Neural progenitor cell (in vitro differentiated cells): ENCODE data around the gene GAB2. TPM values are rescaled to one million over a fixed set of nuclear protein-coding genes. Genes with fewer than 3 reads are reported as not detected.

Experiments used
- DNase-seq: peaks from one replicate; pipeline ENCODE4 v3.0.0-alpha.2; 2016; ENCODE audit warnings: low spot score
- H2AFZ ChIP-seq: fragments of 200-600 bp; sonication (generic); replicated peaks from 2 replicates; pipeline ENCODE4 v1.6.1; 2016; ENCODE audit warnings: antibody characterized with exemption
- H3F3A ChIP-seq: fragments of 200-600 bp; sonication (generic); 2 replicates; pipeline ENCODE4 v1.6.1; 2016; ENCODE audit warnings: antibody characterized with exemption, low read depth
- H3K27ac ChIP-seq: fragments of 200-600 bp; sonication (generic); 2 replicates; pipeline ENCODE4 v1.5.1; 2016; ENCODE audit warnings: mild to moderate bottlenecking
- H3K27me3 ChIP-seq: fragments of 200-600 bp; sonication (generic); 2 replicates; pipeline ENCODE4 v1.6.1; 2016; ENCODE audit warnings: mild to moderate bottlenecking, moderate library complexity
- H3K36me3 ChIP-seq: fragments of 200-600 bp; sonication (generic); 2 replicates; pipeline ENCODE4 v1.5.1; 2016
- H3K4me1 ChIP-seq: fragments of 200-600 bp; sonication (generic); 2 replicates; pipeline ENCODE4 v1.6.1; 2016; ENCODE audit warnings: mixed run types
- H3K4me2 ChIP-seq: fragments of 200-600 bp; sonication (generic); 2 replicates; pipeline ENCODE4 v1.6.1; 2016
- H3K4me3 ChIP-seq: fragments of 200-600 bp; sonication (generic); 2 replicates; pipeline ENCODE4 v1.5.1; 2016
- H3K79me2 ChIP-seq: fragments of 200-600 bp; sonication (generic); 2 replicates; pipeline ENCODE4 v1.6.1; 2016; ENCODE audit warnings: low read depth
- H3K9ac ChIP-seq: fragments of 200-600 bp; sonication (generic); 2 replicates; pipeline ENCODE4 v1.6.1; 2016
- H3K9me3 ChIP-seq: fragments of 200-600 bp; sonication (generic); 2 replicates; pipeline ENCODE4 v1.5.1; 2016; ENCODE audit warnings: low read depth
- H4K20me1 ChIP-seq: fragments of 200-600 bp; sonication (generic); 2 replicates; pipeline ENCODE4 v1.6.1; 2016; ENCODE audit warnings: low read depth
- H3K27ac Mint-ChIP-seq: 3 replicates; pipeline ENCODE4 v1.8.0; 2021; ENCODE audit warnings: mixed read lengths
- H3K27me3 Mint-ChIP-seq: 2 replicates; pipeline ENCODE4 v1.8.0; 2022; ENCODE audit warnings: low read depth, mild to moderate bottlenecking, inconsistent platforms, moderate library complexity, mixed read lengths; ENCODE audit not compliant: insufficient read depth
- H3K36me3 Mint-ChIP-seq: 3 replicates; pipeline ENCODE4 v1.8.0; 2021; ENCODE audit warnings: mixed read lengths
- H3K4me1 Mint-ChIP-seq: 3 replicates; pipeline ENCODE4 v1.8.0; 2021; ENCODE audit warnings: mixed read lengths
- H3K4me3 Mint-ChIP-seq: 3 replicates; pipeline ENCODE4 v1.8.0; 2021; ENCODE audit warnings: mild to moderate bottlenecking, moderate library complexity, mixed read lengths
- H3K9me3 Mint-ChIP-seq: 3 replicates; pipeline ENCODE4 v1.8.0; 2020; ENCODE audit warnings: mixed read lengths
- EZH2 ChIP-seq: fragments of 200-600 bp; sonication (generic); IDR thresholded peaks from 2 replicates; pipeline ENCODE4 v1.6.1; 2017; ENCODE audit warnings: antibody characterized with exemption, mild to moderate bottlenecking, moderate library complexity
- EZH2phosphoT487 ChIP-seq: fragments of 200-600 bp; sonication (generic); IDR thresholded peaks from 2 replicates; pipeline ENCODE4 v1.6.1; 2017; ENCODE audit warnings: antibody characterized with exemption
- total RNA-seq: library from RNA; depleted of rRNA; stranded (reverse); fragments of >200 nt; gene quantifications from 2 replicates; pipeline ENCODE4 v1.2.3, GENCODE V29; 2015; ENCODE audit warnings: low replicate concordance
- TF ChIP-seq, protein P1 (sequence below): fragments of 200-600 bp; sonication (generic); IDR thresholded peaks from 2 replicates; pipeline ENCODE4 v1.5.1; 2017; ENCODE audit warnings: antibody characterized with exemption, mild to moderate bottlenecking

The GAB2 gene
- total RNA-seq, 1 donor from 2014 or later: 11.1 TPM

DNA sequence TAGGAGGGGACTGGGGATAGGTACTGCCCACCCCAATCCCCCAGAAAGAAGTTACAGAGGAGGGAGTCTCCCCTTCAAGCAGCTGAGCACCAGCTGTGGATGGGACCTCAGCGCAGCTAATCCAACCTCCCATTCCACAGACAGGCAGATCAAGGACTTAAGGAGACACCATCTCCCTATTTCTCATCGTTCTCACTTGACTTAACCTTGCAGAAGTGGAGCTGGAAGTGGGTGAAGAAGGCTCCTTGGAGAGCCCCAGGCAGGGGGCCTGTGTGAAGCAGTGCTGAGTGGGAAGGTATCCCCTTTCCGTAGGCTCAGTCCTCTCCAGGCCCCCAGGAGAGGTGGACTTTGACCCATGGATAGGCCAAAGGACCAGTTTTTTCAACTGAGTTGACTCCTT lies 201.6 kb downstream of the GAB2 start:
- Histone ChIP-seq H2AFZ (no peak overlapping the region), H3K4me3 (no peak overlapping the region), H3K79me2 (no peaks in the 10 kb centered on the region), H3K36me3 (no peaks in the 10 kb centered on the region), H3K27ac (no peak overlapping the region), H3K9me3 (no peaks in the 10 kb centered on the region), H3K9ac (no peak overlapping the region), H3K4me1 (no peaks in the 10 kb centered on the region), H3F3A (no peaks in the 10 kb centered on the region), H3K27me3 (no peaks in the 10 kb centered on the region), H4K20me1 (no peaks in the 10 kb centered on the region), H3K4me2 (no peak overlapping the region)
- no peak for TF ChIP-seq EZH2phosphoT487
- TF ChIP-seq, protein P1, sequence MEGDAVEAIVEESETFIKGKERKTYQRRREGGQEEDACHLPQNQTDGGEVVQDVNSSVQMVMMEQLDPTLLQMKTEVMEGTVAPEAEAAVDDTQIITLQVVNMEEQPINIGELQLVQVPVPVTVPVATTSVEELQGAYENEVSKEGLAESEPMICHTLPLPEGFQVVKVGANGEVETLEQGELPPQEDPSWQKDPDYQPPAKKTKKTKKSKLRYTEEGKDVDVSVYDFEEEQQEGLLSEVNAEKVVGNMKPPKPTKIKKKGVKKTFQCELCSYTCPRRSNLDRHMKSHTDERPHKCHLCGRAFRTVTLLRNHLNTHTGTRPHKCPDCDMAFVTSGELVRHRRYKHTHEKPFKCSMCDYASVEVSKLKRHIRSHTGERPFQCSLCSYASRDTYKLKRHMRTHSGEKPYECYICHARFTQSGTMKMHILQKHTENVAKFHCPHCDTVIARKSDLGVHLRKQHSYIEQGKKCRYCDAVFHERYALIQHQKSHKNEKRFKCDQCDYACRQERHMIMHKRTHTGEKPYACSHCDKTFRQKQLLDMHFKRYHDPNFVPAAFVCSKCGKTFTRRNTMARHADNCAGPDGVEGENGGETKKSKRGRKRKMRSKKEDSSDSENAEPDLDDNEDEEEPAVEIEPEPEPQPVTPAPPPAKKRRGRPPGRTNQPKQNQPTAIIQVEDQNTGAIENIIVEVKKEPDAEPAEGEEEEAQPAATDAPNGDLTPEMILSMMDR: no peak
- TF ChIP-seq EZH2: no peak
- H3K4me1 Mint-ChIP-seq: no peaks in the 10 kb centered on the region
- DNase-seq: no peak
- peaks cover 2% of the 10 kb centered on the region for H3K9me3 Mint-ChIP-seq
- no peak overlapping the region for H3K4me3 Mint-ChIP-seq
- peaks cover 10% of the 10 kb centered on the region for H3K27me3 Mint-ChIP-seq
- no peak overlapping the region for H3K27ac Mint-ChIP-seq
- H3K36me3 Mint-ChIP-seq: peaks cover 39% of the 10 kb centered on the region

DNA sequence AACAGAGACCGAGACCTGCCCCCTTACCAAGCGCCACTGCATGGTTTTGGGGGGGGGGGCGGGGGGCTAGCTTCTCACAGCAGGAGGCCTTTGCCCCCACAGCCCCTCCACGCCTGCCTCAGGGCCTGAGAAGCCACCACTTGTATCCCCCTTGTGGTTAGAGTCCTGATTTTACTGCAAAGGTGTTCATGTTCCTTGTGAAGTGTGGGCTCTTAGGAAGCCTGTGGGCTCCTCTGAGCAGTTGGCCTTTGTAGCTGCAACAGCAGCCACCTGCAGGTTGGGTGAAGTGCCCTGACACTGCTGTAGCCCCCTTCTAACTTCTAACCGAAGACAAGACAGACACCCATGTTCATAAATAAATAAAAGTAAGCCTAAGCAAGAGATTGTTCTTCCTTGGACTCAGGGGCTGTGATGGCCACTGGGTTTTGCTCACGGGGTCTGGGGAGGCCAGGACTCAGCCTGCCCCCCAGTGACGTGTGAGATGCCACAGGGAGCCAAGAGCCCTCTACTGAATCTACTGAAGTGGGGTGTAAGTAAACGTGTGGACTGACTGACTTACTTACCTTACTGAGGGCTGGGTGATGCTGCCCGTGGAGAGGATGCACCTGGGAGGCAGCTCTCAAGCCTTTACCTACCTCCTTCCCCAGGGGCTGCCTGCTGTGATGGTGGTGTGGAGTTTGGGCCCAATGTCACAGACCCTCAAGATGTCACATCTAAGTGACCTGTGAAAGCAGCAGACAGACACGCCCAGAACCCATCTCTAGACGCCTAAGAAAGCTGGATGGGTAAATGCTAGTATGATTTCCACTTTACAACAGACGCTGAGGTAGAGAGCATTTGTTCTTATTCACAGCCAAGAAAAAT lies 203.1 kb downstream of the GAB2 start:
- Histone ChIP-seq H3K36me3 (no peaks in the 10 kb centered on the region), H4K20me1 (no peaks in the 10 kb centered on the region), H3F3A (no peaks in the 10 kb centered on the region), H3K9ac (no peak overlapping the region), H3K27me3 (no peaks in the 10 kb centered on the region), H3K9me3 (no peaks in the 10 kb centered on the region), H3K4me3 (no peak overlapping the region), H3K27ac (no peak overlapping the region), H2AFZ (no peak overlapping the region), H3K4me2 (no peak overlapping the region), H3K4me1 (no peaks in the 10 kb centered on the region), H3K79me2 (no peaks in the 10 kb centered on the region)
- Mint-ChIP-seq H3K27me3 (peaks cover 11% of the 10 kb centered on the region), H3K9me3 (peaks cover 2% of the 10 kb centered on the region), H3K36me3 (peaks cover 37% of the 10 kb centered on the region), H3K4me3 (no peak overlapping the region), H3K27ac (no peak overlapping the region), H3K4me1 (no peaks in the 10 kb centered on the region)
- DNase-seq: no peak
- TF ChIP-seq EZH2: no peak
- TF ChIP-seq EZH2phosphoT487: no peak
- TF ChIP-seq, protein P1: no peak

DNA sequence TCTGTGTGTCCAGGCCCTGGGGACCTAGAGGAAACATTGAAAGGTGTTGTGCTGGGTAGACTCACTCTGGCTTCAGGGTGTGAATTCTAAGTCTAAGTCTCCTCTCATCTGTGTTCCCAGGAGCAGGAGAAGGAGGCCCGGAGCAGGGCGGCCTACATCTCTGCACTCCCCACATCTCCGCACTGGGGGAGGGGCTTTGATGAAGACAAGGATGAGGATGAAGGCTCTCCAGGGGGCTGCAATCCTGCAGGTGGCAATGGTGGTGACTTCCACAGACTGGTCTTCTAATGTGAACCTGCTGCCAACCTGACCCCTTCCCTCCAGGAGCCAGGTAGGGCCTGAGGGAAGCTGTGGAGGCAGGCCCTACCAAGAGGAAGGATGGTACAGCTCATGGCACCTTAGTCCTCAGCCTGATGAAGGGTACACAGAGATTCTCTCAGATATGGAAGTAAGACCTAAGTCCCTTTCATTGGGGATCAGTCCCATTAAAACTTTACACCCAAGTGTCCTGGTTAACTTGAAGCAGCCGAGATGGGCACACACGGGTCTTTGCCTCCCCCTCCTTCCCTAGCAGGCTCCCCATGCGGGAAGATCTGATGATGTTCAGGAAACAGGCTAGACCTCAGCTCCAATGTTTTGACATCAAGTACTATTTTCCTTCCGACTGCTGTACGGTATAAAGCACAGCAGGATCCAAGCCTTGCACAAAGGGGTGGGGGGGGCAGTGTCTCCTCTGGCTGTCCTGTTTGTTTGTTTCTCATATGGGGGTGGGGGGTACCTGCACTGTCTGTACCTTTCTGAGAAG lies 203.9 kb downstream of the GAB2 start:
- no peak overlapping the region for H3K9ac ChIP-seq
- no peaks in the 10 kb centered on the region for H3F3A ChIP-seq
- no peaks in the 10 kb centered on the region for H4K20me1 ChIP-seq
- H3K27me3 ChIP-seq: no peaks in the 10 kb centered on the region
- Mint-ChIP-seq H3K36me3 (peaks cover 40% of the 10 kb centered on the region), H3K9me3 (peaks cover 2% of the 10 kb centered on the region), H3K4me1 (no peaks in the 10 kb centered on the region), H3K27me3 (peaks cover 12% of the 10 kb centered on the region), H3K4me3 (no peak overlapping the region), H3K27ac (no peak overlapping the region)
- H3K36me3 ChIP-seq: no peaks in the 10 kb centered on the region
- no peak overlapping the region for H3K4me2 ChIP-seq
- no peaks in the 10 kb centered on the region for H3K79me2 ChIP-seq
- no peaks in the 10 kb centered on the region for H3K9me3 ChIP-seq
- no peak overlapping the region for H3K27ac ChIP-seq
- H3K4me1 ChIP-seq: no peaks in the 10 kb centered on the region
- no peak overlapping the region for H2AFZ ChIP-seq
- H3K4me3 ChIP-seq: no peak overlapping the region
- no peak for DNase-seq
- TF ChIP-seq EZH2phosphoT487: no peak
- TF ChIP-seq EZH2: no peak
- TF ChIP-seq, protein P1: no peak
